DOHH2 (cell line): ENCODE results near the gene DSP.

Experiments used
- H3F3A ChIP-seq: fragments of 200-600 bp; sonication (generic), shearing (Covaris generic); 2 replicates; pipeline ENCODE4 v1.6.0; 2016; ENCODE audit warnings: antibody characterized with exemption, mild to moderate bottlenecking; ENCODE audit not compliant: control insufficient read depth, insufficient read depth
- H3K27ac ChIP-seq: fragments of 200-600 bp; sonication (generic); 2 replicates; pipeline ENCODE4 v1.5.1; 2014; ENCODE audit warnings: low read depth, mild to moderate bottlenecking, low read length, moderate library complexity
- H3K27me3 ChIP-seq: fragments of 200-600 bp; sonication (generic); 2 replicates; pipeline ENCODE4 v1.6.1; 2014; ENCODE audit warnings: mild to moderate bottlenecking, low read length, mixed read lengths; ENCODE audit not compliant: control insufficient read depth
- H3K36me3 ChIP-seq: fragments of 200-600 bp; sonication (generic); 2 replicates; pipeline ENCODE4 v1.6.1; 2014; ENCODE audit warnings: mild to moderate bottlenecking, low read length, moderate library complexity, mixed read lengths; ENCODE audit not compliant: control insufficient read depth
- H3K4me1 ChIP-seq: fragments of 200-600 bp; sonication (generic); 2 replicates; pipeline ENCODE4 v1.6.1; 2014; ENCODE audit warnings: mild to moderate bottlenecking, low read length, mixed read lengths; ENCODE audit not compliant: control insufficient read depth
- H3K4me2 ChIP-seq: fragments of 200-600 bp; sonication (generic); 2 replicates; pipeline ENCODE4 v1.6.0; 2014; ENCODE audit warnings: mild to moderate bottlenecking, low read length, moderate library complexity
- H3K4me3 ChIP-seq: fragments of 200-600 bp; sonication (generic); 2 replicates; pipeline ENCODE4 v1.5.1; 2014; ENCODE audit warnings: mild to moderate bottlenecking, low read length, mixed read lengths
- H3K79me2 ChIP-seq: fragments of 200-600 bp; sonication (generic); 2 replicates; pipeline ENCODE4 v1.6.1; 2014; ENCODE audit warnings: mild to moderate bottlenecking, low read length, mixed read lengths; ENCODE audit not compliant: control insufficient read depth
- H3K9me2 ChIP-seq: fragments of 200-600 bp; sonication (generic); replicated peaks from 2 replicates; pipeline ENCODE4 v1.6.1; 2014; ENCODE audit warnings: mild to moderate bottlenecking, low read length, mixed read lengths; ENCODE audit not compliant: control insufficient read depth
- H3K9me3 ChIP-seq: fragments of 200-600 bp; sonication (generic); 2 replicates; pipeline ENCODE4 v1.6.1; 2014; ENCODE audit warnings: antibody characterized with exemption, low read length, mixed read lengths; ENCODE audit not compliant: control insufficient read depth, insufficient read depth
- H4K20me1 ChIP-seq: fragments of 200-600 bp; sonication (generic); 2 replicates; pipeline ENCODE4 v1.6.0; 2014; ENCODE audit warnings: low read depth, mild to moderate bottlenecking, antibody characterized with exemption, low read length, moderate library complexity; ENCODE audit not compliant: control insufficient read depth, insufficient read depth
- EZH2phosphoT487 ChIP-seq: fragments of 200-600 bp; sonication (generic); IDR thresholded peaks from 2 replicates; pipeline ENCODE4 v1.6.1; 2017; ENCODE audit warnings: borderline replicate concordance, mild to moderate bottlenecking, antibody characterized with exemption, low read length, moderate library complexity, mixed read lengths
- TF ChIP-seq, protein P1 (sequence below): fragments of 200-600 bp; sonication (generic); IDR thresholded peaks from one replicate; pipeline ENCODE4 v1.5.1; 2014; ENCODE audit warnings: antibody characterized with exemption, mild to moderate bottlenecking, low read depth, low read length; ENCODE audit not compliant: poor library complexity, severe bottlenecking

Gene DSP

DNA sequence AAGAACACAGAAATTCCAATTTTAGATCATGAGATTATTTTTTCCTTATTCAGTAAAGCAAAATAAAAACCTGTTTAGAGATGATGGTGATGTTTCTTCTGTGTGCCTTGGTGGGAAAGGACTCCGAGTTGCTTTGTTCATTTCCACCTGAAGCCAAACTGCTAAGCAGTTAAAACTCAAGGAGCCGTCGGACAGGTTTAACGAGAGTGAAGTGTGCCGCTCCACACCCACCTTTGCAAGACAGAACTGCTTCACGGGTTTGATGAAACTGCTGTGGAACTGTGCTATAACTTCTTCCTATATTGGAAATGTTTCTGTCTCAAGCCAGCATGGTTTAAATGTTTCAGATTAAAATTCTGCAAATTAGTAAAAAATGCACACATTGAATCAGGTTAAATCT is 9.2 kb upstream of the DSP start:
- Histone ChIP-seq H4K20me1 (no peaks in the 10 kb centered on the region), H3K4me3 (no peak overlapping the region), H3K79me2 (no peaks in the 10 kb centered on the region), H3K27me3 (peaks cover 8% of the 10 kb centered on the region), H3K4me1 (no peaks in the 10 kb centered on the region), H3F3A (no peaks in the 10 kb centered on the region), H3K9me3 (no peaks in the 10 kb centered on the region), H3K36me3 (no peaks in the 10 kb centered on the region), H3K4me2 (no peak overlapping the region), H3K9me2 (no peaks in the 10 kb centered on the region), H3K27ac (no peak overlapping the region)
- TF ChIP-seq EZH2phosphoT487, result no peak
- TF ChIP-seq, protein P1, sequence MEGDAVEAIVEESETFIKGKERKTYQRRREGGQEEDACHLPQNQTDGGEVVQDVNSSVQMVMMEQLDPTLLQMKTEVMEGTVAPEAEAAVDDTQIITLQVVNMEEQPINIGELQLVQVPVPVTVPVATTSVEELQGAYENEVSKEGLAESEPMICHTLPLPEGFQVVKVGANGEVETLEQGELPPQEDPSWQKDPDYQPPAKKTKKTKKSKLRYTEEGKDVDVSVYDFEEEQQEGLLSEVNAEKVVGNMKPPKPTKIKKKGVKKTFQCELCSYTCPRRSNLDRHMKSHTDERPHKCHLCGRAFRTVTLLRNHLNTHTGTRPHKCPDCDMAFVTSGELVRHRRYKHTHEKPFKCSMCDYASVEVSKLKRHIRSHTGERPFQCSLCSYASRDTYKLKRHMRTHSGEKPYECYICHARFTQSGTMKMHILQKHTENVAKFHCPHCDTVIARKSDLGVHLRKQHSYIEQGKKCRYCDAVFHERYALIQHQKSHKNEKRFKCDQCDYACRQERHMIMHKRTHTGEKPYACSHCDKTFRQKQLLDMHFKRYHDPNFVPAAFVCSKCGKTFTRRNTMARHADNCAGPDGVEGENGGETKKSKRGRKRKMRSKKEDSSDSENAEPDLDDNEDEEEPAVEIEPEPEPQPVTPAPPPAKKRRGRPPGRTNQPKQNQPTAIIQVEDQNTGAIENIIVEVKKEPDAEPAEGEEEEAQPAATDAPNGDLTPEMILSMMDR, result no peak

DNA sequence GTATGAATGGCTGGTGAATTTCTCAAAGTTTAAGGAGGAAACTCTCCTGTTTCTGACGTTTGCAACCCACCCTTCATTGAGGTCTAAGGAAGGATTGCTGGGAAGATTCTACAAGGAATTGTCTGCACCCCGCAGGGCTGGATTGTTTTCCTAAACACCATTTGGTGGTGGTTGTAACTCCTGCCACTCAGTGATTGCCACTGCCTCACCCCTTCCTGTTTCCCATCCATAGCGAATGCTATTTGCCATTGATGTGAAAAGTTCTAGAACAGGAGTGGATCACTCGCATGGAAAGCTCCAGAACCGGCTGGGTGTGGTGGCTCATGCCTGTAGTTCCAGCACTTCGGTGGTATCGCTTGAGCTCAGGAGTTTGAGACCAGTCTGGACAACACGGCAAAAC is 8.7 kb upstream of the DSP start:
- Histone ChIP-seq H3K36me3 (no peaks in the 10 kb centered on the region), H3K9me2 (no peaks in the 10 kb centered on the region), H3K27ac (no peak overlapping the region), H3K4me2 (no peak overlapping the region), H3K4me3 (no peak overlapping the region), H3K27me3 (peaks cover 8% of the 10 kb centered on the region; the same call in 1 of the 2 replicates), H3K79me2 (no peaks in the 10 kb centered on the region), H3K4me1 (no peaks in the 10 kb centered on the region), H3F3A (no peaks in the 10 kb centered on the region), H3K9me3 (no peaks in the 10 kb centered on the region), H4K20me1 (no peaks in the 10 kb centered on the region)
- no peak for TF ChIP-seq EZH2phosphoT487
- TF ChIP-seq, protein P1, result no peak

DNA sequence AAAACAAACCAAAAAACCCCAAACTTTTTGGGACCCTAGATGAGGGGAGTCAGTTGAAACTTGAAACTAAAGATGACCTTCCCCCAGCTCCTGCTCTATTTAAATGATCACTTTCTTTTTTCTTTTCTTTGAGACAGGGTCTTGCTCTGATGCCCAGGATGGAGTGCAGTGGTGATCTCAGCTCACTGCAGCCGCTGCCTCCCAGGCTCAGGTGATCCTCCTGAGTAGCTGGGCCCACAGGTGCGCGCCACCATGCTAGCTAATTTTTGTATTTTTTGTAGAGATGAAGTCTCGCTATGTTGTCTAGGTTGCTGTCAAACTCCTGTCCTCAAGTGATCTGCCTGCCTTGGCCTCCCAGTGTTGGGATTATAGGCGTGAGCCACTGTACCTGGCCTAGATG is 7.3 kb upstream of the DSP start:
- no peaks in the 10 kb centered on the region for H3K79me2 ChIP-seq
- no peaks in the 10 kb centered on the region for H4K20me1 ChIP-seq
- H3K9me2 ChIP-seq, result no peaks in the 10 kb centered on the region
- no peaks in the 10 kb centered on the region for H3F3A ChIP-seq
- no peak for TF ChIP-seq EZH2phosphoT487
- TF ChIP-seq, protein P1, result no peak
- no peaks in the 10 kb centered on the region for H3K9me3 ChIP-seq
- H3K4me2 ChIP-seq, result no peak overlapping the region
- H3K27ac ChIP-seq, result no peak overlapping the region
- H3K4me3 ChIP-seq, result no peak overlapping the region
- 0 out of 2 replicates have a peak, but pooled peaks cover 5% of the 10 kb centered on the region for H3K27me3 ChIP-seq
- H3K36me3 ChIP-seq, result no peaks in the 10 kb centered on the region
- H3K4me1 ChIP-seq, result no peaks in the 10 kb centered on the region

DNA sequence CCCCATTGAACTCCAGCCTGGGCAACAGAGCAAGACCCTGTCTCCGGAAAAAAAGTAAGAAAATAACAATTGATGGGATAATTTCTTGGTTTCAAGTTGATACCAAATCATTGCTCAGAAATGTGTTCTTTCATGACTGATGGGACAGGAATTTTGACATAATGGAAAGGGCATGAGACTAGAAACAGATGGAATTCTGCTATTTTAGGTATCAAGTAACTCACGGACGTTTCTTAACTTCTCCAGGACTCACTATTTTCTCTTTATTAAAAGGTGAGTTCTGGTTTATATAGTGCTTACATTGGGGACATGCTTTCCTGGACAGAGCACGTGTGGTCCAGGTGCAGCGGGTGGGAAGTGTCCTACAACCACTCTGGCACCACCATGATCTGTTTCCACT is 6.0 kb upstream of the DSP start:
- Histone ChIP-seq H3K27me3 (peaks cover 12% of the 10 kb centered on the region), H3F3A (no peaks in the 10 kb centered on the region), H3K4me3 (no peak overlapping the region), H3K9me2 (no peaks in the 10 kb centered on the region), H3K27ac (no peak overlapping the region), H3K79me2 (no peaks in the 10 kb centered on the region), H3K36me3 (no peaks in the 10 kb centered on the region), H3K4me1 (no peaks in the 10 kb centered on the region), H3K4me2 (no peak overlapping the region), H4K20me1 (no peaks in the 10 kb centered on the region), H3K9me3 (no peaks in the 10 kb centered on the region)
- TF ChIP-seq, protein P1, result no peak
- TF ChIP-seq EZH2phosphoT487, result no peak
